ENCODE data around the gene CDIPT. TPM values are rescaled to one million over a fixed set of nuclear protein-coding genes. Genes with fewer than 3 reads are reported as not detected.

Gene CDIPT
- total RNA-seq, 4 donors from 2014 or later = 68.7 to 112 (median 96.7) TPM

DNA sequence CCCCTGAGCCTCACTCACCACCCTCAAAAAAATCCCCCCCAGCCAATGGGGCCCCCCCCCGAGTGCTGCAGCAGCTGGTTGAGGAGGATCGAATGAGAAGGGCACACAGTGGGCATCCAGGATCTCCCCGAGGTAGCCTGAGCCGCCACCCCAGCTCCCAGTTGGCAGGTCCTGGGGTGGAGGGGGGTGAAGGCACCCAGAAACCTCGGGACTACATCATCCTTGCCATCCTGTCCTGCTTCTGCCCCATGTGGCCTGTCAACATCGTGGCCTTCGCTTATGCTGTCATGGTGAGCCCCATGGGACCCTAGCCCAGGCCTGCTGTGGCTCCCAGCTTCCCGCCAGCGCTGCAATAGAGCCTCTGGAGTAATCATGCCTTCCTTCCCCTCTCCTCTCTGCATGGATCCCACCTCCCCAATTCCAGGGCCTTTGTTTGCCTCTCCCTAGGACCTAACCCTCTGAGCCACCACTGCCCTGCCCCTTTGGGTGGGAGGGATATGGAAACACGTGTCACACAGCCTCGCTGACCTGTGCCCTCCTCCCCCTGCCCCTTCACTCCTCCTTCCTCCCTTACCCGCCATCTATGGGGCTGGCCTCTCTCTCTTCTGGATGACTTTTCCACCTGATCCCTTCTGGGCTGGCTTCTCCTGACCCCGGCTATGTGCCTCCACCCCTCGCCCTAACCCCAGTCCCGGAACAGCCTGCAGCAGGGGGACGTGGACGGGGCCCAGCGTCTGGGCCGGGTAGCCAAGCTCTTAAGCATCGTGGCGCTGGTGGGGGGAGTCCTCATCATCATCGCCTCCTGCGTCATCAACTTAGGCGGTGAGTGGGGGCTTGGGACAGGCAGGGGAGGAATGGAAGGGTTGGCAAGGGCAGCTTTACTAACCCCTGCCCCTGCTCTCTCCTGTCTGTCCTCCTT lies 49.1 kb downstream of the CDIPT start:
- TF ChIP-seq, protein P1, sequence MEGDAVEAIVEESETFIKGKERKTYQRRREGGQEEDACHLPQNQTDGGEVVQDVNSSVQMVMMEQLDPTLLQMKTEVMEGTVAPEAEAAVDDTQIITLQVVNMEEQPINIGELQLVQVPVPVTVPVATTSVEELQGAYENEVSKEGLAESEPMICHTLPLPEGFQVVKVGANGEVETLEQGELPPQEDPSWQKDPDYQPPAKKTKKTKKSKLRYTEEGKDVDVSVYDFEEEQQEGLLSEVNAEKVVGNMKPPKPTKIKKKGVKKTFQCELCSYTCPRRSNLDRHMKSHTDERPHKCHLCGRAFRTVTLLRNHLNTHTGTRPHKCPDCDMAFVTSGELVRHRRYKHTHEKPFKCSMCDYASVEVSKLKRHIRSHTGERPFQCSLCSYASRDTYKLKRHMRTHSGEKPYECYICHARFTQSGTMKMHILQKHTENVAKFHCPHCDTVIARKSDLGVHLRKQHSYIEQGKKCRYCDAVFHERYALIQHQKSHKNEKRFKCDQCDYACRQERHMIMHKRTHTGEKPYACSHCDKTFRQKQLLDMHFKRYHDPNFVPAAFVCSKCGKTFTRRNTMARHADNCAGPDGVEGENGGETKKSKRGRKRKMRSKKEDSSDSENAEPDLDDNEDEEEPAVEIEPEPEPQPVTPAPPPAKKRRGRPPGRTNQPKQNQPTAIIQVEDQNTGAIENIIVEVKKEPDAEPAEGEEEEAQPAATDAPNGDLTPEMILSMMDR (IDR thresholded peaks at IDR 0.05) = no peak
- TF ChIP-seq POLR2A (IDR thresholded peaks at IDR 0.05) (no peak), EP300 (IDR thresholded peaks at IDR 0.05) (no peak), POLR2AphosphoS5 (IDR thresholded peaks at IDR 0.05) (no peak)
- 86% methylated on average over 19 of the region's 24 CpGs for WGBS
- Histone ChIP-seq H3K4me1 (peaks cover 81% of the 10 kb centered on the region), H3K27ac (no peak overlapping the region), H3K27me3 (no peaks in the 10 kb centered on the region), H3K36me3 (peaks cover 16% of the 10 kb centered on the region), H3K4me3 (no peak overlapping the region), H3K9me3 (no peaks in the 10 kb centered on the region)
- DNase-seq (ENCODE audit: low spot score in 2 of 2) = no peak

DNA sequence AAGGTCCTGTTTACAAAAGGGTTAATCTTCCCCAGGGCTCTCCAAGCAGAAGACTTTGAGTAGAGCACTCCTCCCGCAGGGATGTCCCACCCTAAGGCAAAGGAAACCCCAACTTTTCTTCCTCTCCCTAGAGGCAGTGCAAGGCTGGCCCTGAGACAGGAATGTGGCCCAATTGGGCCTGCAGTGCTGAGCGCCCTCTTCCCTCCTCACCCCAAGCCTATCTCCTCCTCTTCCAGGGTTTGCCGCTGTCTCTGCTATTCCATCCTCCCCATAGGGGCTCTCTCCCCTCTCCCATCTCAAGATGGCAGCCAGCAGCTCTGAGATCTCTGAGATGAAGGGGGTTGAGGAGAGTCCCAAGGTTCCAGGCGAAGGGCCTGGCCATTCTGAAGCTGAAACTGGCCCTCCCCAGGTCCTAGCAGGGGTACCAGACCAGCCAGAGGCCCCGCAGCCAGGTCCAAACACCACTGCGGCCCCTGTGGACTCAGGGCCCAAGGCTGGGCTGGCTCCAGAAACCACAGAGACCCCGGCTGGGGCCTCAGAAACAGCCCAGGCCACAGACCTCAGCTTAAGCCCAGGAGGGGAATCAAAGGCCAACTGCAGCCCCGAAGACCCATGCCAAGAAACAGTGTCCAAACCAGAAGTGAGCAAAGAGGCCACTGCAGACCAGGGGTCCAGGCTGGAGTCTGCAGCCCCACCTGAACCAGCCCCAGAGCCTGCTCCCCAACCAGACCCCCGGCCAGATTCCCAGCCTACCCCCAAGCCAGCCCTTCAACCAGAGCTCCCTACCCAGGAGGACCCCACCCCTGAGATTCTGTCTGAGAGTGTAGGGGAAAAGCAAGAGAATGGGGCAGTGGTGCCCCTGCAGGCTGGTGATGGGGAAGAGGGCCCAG lies 50.0 kb downstream of the CDIPT start:
- TF ChIP-seq, protein P1 (IDR thresholded peaks at IDR 0.05) = no peak
- TF ChIP-seq POLR2A (IDR thresholded peaks at IDR 0.05) = no peak
- no peak for TF ChIP-seq EP300 (IDR thresholded peaks at IDR 0.05)
- no peak for TF ChIP-seq POLR2AphosphoS5 (IDR thresholded peaks at IDR 0.05)
- H3K27ac ChIP-seq = no peak overlapping the region
- H3K4me3 ChIP-seq = peak overlapping the region; percentile 60
- no peaks in the 10 kb centered on the region for H3K9me3 ChIP-seq
- H3K27me3 ChIP-seq = no peaks in the 10 kb centered on the region
- peaks cover 12% of the 10 kb centered on the region for H3K36me3 ChIP-seq
- DNase-seq (ENCODE audit: low spot score in 2 of 2) = no peak
- WGBS = 53% methylated on average over 5 of the region's 9 CpGs
- H3K4me1 ChIP-seq = peaks cover 85% of the 10 kb centered on the region

DNA sequence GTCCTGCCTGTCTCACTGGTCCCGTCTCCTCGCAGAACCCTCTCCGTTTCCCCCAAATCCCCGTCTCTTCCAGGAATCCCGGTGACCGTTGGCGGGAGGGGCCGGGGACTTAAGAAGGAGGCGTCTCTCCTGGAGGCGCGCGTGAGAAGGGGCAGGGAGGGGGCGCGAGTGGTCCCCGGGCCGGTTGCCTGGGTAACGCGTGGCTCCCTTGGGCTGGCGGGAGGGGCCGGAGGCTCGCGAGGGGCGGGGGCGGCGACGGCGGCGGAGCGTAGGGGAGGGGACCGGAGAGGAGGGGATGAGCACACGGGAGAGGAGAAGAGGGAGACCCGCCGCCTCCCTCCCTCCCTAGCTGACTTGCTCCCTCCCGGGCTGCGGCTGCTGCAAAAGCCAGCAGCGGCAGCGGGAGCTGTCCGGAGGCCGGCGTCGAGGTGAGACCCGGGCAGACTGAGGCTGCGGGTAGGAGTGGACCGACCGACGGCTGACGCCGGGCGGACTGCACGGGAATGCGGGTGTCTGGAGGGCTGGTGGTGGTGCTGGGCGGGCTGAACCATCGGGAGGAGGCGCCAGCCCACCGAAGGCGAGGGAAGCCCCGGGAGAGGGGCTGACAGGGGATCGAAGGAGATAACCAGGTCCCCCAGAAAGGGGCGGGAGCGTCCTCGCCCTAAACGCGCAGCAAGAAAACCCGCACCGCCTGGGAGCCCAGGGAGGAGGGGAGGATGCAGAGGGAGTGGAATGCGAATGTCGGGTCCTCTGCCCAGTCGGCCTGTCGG lies 50.9 kb downstream of the CDIPT start, which contains the start of gene PRRT2:
Gene PRRT2 (plus strand): TSS at position 298 of the 770 bp plus-strand sequence. CDS start 862 bp downstream, outside the sequence.
- TF ChIP-seq, protein P1 (IDR thresholded peaks at IDR 0.05) = no peak
- TF ChIP-seq POLR2A (IDR thresholded peaks at IDR 0.05) (no peak), EP300 (IDR thresholded peaks at IDR 0.05) (no peak), POLR2AphosphoS5 (IDR thresholded peaks at IDR 0.05) (no peak)
- Histone ChIP-seq H3K36me3 (peaks cover 12% of the 10 kb centered on the region), H3K4me1 (peaks cover 85% of the 10 kb centered on the region), H3K27ac (peak within 1 kb of the TSS; percentile 73), H3K9me3 (no peaks in the 10 kb centered on the region), H3K4me3 (peak within 1 kb of the TSS; percentile 60), H3K27me3 (no peaks in the 10 kb centered on the region)
- 2% methylated on average over 36 of the region's 69 CpGs for WGBS
- DNase-seq (ENCODE audit: low spot score in 2 of 2) = peak in 1 of 2 donors; percentile 84

GRCh38 chr16:29811170-29811895 lies 51.7 kb downstream of the CDIPT start:
- Histone ChIP-seq H3K27ac (peak overlapping the region; percentile 73), H3K4me3 (peak overlapping the region; percentile 60), H3K4me1 (peaks cover 79% of the 10 kb centered on the region), H3K9me3 (no peaks in the 10 kb centered on the region), H3K36me3 (peaks cover 12% of the 10 kb centered on the region), H3K27me3 (no peaks in the 10 kb centered on the region)
- WGBS = under 1% methylated on average over 28 of the region's 31 CpGs
- no peak for TF ChIP-seq EP300 (IDR thresholded peaks at IDR 0.05)
- TF ChIP-seq POLR2A (IDR thresholded peaks at IDR 0.05) = no peak
- TF ChIP-seq POLR2AphosphoS5 (IDR thresholded peaks at IDR 0.05) = peak in 1 of 3 donors; percentile 18
- TF ChIP-seq, protein P1 (IDR thresholded peaks at IDR 0.05) = no peak
- peak; percentile 94 to 97 for DNase-seq (ENCODE audit: low spot score in 2 of 2)
